Limb (tissue), 2 donors: ENCODE data around the gene SDCCAG8.
"Not testable (repeated sequence)": the region's sequence is repeated elsewhere in the genome, so short reads cannot be mapped to it uniquely, and the experiment has no call there.

Experiments used
- DNase-seq, 2 donors: peaks; one replicate each; pipeline ENCODE4 v3.0.0-alpha.2; 2016; ENCODE audit errors: extremely low spot score in 2 of 2

The SDCCAG8 gene

GRCh38 chr1:243255791-243256512 lies at the start of gene SDCCAG8:
Gene SDCCAG8, plus strand, starts transcription at chr1:243256041. Its CDS starts 133 bp downstream, at chr1:243256174.
- peak; percentile 97 to 100 for DNase-seq

GRCh38 chr1:243211984-243212383 lies 43.9 kb upstream of the SDCCAG8 start:
- DNase-seq, result not testable (repeated sequence)

- DNase-seq, result no peak
These were observed 42.6 kb upstream of the SDCCAG8 start for GRCh38 chr1:243213045-243213787.

- not testable (repeated sequence) for DNase-seq
These were observed 40.5 kb upstream of the SDCCAG8 start for GRCh38 chr1:243215276-243215875.

- DNase-seq, result no peak
These were observed 39.1 kb upstream of the SDCCAG8 start for GRCh38 chr1:243216741-243217140.

- DNase-seq, result no peak
These were observed 38.5 kb upstream of the SDCCAG8 start for GRCh38 chr1:243217349-243217748.

GRCh38 chr1:243218059-243218458 lies 37.8 kb upstream of the SDCCAG8 start:
- no peak for DNase-seq

GRCh38 chr1:243227622-243228021 lies 28.2 kb upstream of the SDCCAG8 start:
- no peak for DNase-seq

GRCh38 chr1:243229526-243229925 lies 26.3 kb upstream of the SDCCAG8 start:
- no peak for DNase-seq

GRCh38 chr1:243230914-243231313 lies 24.9 kb upstream of the SDCCAG8 start:
- DNase-seq, result no peak

- no peak for DNase-seq
These were observed 21.9 kb upstream of the SDCCAG8 start for GRCh38 chr1:243233908-243234307.

- peak in 1 of 2 donors; percentile 55 for DNase-seq
These were observed 20.7 kb upstream of the SDCCAG8 start for GRCh38 chr1:243234978-243235647.

- DNase-seq, result no peak
These were observed 19.1 kb upstream of the SDCCAG8 start for GRCh38 chr1:243236604-243237252.

- no peak for DNase-seq
These were observed 11.4 kb upstream of the SDCCAG8 start for GRCh38 chr1:243244432-243244841.

GRCh38 chr1:243246916-243247315 lies 8.9 kb upstream of the SDCCAG8 start:
- DNase-seq, result no peak

- DNase-seq, result no peak
These were observed 7.9 kb upstream of the SDCCAG8 start for GRCh38 chr1:243247901-243248300.

GRCh38 chr1:243249214-243249613 lies 6.6 kb upstream of the SDCCAG8 start:
- DNase-seq, result no peak

- DNase-seq, result no peak
These were observed 5.7 kb upstream of the SDCCAG8 start for GRCh38 chr1:243250102-243250501.

- DNase-seq, result no peak
These were observed 4.3 kb upstream of the SDCCAG8 start for GRCh38 chr1:243251539-243251938.

GRCh38 chr1:243253211-243253925 lies 2.5 kb upstream of the SDCCAG8 start:
- no peak for DNase-seq

- DNase-seq, result peak in 1 of 2 donors; percentile 32
These were observed 2.0 kb upstream of the SDCCAG8 start for GRCh38 chr1:243253926-243254232.
